GM12875 (cell line): Measurements from ENCODE around the gene MTRR.

Experiments
- H3K4me3 ChIP-seq: one replicate; pipeline ENCODE4 v1.5.1; 2011; ENCODE audit warnings: low read depth, low read length, control low read depth
- CTCF ChIP-seq: IDR thresholded peaks from 2 replicates; pipeline ENCODE4 v1.5.1; 2011; ENCODE audit warnings: low read depth, mild to moderate bottlenecking, control low read depth, inconsistent platforms, low read length, moderate library complexity, borderline replicate concordance; ENCODE audit not compliant: insufficient read depth

The MTRR gene

DNA sequence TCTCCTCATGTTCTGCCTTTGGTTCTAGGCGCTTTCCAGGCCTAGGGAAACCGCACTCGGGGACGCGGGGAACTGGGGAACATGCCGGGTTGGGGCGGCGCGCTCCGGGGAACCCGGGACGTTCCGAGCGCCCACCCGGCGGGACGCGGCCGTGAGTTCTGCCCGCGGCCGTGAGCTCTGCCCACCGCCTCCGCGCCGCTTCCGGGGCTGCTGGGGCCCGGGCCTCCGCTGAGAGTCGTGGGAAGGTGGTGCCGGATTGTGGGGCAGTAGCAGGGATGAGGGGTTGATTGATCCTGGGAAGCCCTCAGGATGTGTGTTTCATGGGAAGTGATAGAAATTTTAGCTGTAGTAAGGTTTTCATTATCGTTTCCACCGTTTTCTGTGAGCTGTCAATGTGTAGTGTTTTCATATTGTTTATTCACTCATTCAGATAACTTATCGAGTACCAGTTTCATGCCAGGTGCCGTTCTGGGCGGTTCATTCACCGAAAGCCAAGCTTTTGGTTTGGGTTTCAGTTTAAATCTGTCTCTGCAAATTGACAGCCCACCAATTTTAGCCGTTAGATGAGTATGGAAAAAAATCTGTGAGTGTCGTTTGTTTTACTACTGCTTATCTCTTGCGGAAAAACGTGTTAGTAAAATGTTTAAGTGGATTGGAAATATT, 657 bp downstream of the MTRR start:
- peak overlapping the region; percentile 92 for H3K4me3 ChIP-seq
- TF ChIP-seq CTCF, result no peak

DNA sequence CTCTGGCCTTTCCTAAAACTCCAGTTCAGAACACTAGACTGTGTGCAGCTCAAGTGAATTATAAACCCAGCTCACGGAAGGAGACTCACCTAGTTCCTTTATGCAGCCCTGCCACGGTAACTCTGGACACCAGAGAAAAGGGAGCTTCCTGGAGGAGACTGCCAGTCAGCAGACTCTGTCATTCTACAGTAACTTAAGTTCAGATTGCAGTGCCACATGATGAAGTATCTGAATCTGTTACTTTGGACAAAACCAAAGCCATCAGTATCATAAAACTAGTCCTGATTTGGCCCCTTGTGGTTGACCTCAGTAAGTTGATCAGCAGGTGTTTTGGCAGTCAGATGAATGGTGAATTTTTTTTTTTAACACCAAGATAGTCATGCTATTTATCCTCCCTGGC, 2.7 kb downstream of the MTRR start:
- no peak overlapping the region for H3K4me3 ChIP-seq
- no peak for TF ChIP-seq CTCF

DNA sequence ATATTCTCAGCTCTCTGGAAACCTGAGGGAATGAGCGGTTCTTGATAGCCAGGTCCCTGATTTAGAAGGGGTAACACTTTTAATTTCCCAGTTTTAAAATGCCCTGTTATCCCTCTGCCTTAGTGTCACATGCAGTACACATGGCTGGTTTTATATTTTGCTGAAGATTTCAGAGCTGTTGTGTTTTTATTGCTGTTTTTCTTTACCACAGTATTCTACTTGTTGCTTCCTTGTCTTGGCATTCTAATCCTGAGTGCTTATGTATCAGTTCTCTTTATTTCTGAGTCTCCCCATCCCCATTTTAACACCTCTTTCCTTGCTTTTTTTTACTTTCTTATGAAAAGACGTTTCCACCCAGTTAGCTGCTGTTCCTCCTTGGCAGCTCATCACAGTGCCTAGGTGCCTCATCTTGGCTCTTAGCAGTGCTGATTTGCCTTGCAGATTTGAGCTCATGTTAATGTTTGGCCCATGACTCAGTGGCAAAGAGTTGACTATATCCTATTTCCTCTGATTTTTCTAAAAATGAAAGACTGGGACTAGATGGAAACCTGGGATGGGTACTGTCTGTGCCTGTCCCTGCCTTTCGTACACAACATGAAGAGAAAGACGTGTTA, 3.7 kb downstream of the MTRR start:
- H3K4me3 ChIP-seq, result no peak overlapping the region
- TF ChIP-seq CTCF, result no peak

- no peak for TF ChIP-seq CTCF
Observed at GRCh38 chr5:7873216-7873615, 4.3 kb downstream of the MTRR start.

GRCh38 chr5:7874639-7875038, 5.7 kb downstream of the MTRR start:
- TF ChIP-seq CTCF, result no peak

More at GRCh38 chr5:7873216-7873615, 4.3 kb downstream of the MTRR start:
- H3K4me3 ChIP-seq, result no peak overlapping the region

GRCh38 chr5:7875151-7875550, 6.2 kb downstream of the MTRR start:
- no peak for TF ChIP-seq CTCF
- H3K4me3 ChIP-seq, result no peak overlapping the region

More at GRCh38 chr5:7874639-7875038, 5.7 kb downstream of the MTRR start:
- H3K4me3 ChIP-seq, result no peak overlapping the region

GRCh38 chr5:7876867-7877266, 7.9 kb downstream of the MTRR start:
- no peak for TF ChIP-seq CTCF
- no peak overlapping the region for H3K4me3 ChIP-seq
